HEK293 (cell line): ENCODE data around the gene RRH.

ENCODE experiments used
- CTCF ChIA-PET: fragments of 350-600 bp; formaldehyde crosslinking; extraction: SDS; loops from one replicate; lab custom pipeline; 2021; ENCODE audit warnings: antibody characterized with exemption; lab: Yijun Ruan, JAX
- POLR2A ChIA-PET: fragments of 300-600 bp; formaldehyde crosslinking; extraction: SDS; loops from one replicate; lab custom pipeline; 2020; ENCODE audit warnings: antibody characterized with exemption, inconsistent platforms; lab: Yijun Ruan, JAX
- H3K27ac ChIP-seq: fragments of 200-500 bp; sonication (Bioruptor generic); 2 replicates; pipeline ENCODE4 v1.5.1; 2014; ENCODE audit warnings: low read depth, low read length, control low read depth, inconsistent platforms; ENCODE audit errors: extremely low read depth
- H3K36me3 ChIP-seq, 2 experiments: fragments of 200-500 bp in 1 of 2; sonication (Bioruptor generic) in 1 of 2; 1 replicate in 1 of 2; 2 replicates in 1 of 2; pipeline ENCODE4 v1.5.1; 2014 to 2017; ENCODE audit warnings: inconsistent platforms in 2 of 2, low read length in 2 of 2; ENCODE audit not compliant: control insufficient read depth in 2 of 2, insufficient read depth in 1 of 2
- H3K4me1 ChIP-seq: fragments of 200-500 bp; sonication (Bioruptor generic); 2 replicates; pipeline ENCODE4 v1.5.1; 2014; ENCODE audit warnings: mild to moderate bottlenecking, low read length, inconsistent platforms; ENCODE audit not compliant: control insufficient read depth, insufficient read depth
- H3K4me3 ChIP-seq: 2 replicates; pipeline ENCODE4 v1.5.1; 2011; ENCODE audit warnings: low read depth, mild to moderate bottlenecking, control low read depth, low read length, moderate library complexity
- H3K9me3 ChIP-seq: fragments of 200-500 bp; sonication (Bioruptor generic); 2 replicates; pipeline ENCODE4 v1.5.1; 2014; ENCODE audit warnings: low read depth, low read length, inconsistent platforms; ENCODE audit not compliant: control insufficient read depth, insufficient read depth
- GLI2 ChIP-seq: fragments of 450-650 bp; formaldehyde crosslinking; IDR thresholded peaks from 2 replicates; pipeline ENCODE4; 2017; ENCODE audit warnings: missing biosample characterization, missing genetic modification characterization, low read depth, borderline replicate concordance
- KLF16 ChIP-seq: fragments of 450-650 bp; formaldehyde crosslinking; IDR thresholded peaks from 2 replicates; pipeline ENCODE4 v1.5.1; 2017; ENCODE audit warnings: missing biosample characterization, missing genetic modification characterization
- KLF8 ChIP-seq: fragments of 450-650 bp; formaldehyde crosslinking; IDR thresholded peaks from 2 replicates; pipeline ENCODE4 v1.5.1; 2016; ENCODE audit warnings: missing biosample characterization, missing genetic modification characterization
- SCRT1 ChIP-seq: fragments of 450-650 bp; formaldehyde crosslinking; IDR thresholded peaks from 2 replicates; pipeline ENCODE4 v1.5.1; 2016; ENCODE audit warnings: missing biosample characterization, missing genetic modification characterization, borderline replicate concordance
- ZBTB20 ChIP-seq: fragments of 450-650 bp; formaldehyde crosslinking; IDR thresholded peaks from 2 replicates; pipeline ENCODE4 v1.5.1; 2016; ENCODE audit warnings: missing biosample characterization, missing genetic modification characterization
- ZBTB48 ChIP-seq: fragments of 450-650 bp; formaldehyde crosslinking; IDR thresholded peaks from 2 replicates; pipeline ENCODE4 v1.5.1; 2016; ENCODE audit warnings: missing biosample characterization, missing genetic modification characterization
- ZFP37 ChIP-seq: fragments of 450-650 bp; formaldehyde crosslinking; IDR thresholded peaks from 2 replicates; pipeline ENCODE4 v1.5.1; 2016; ENCODE audit warnings: missing biosample characterization, missing genetic modification characterization
- ZFP69B ChIP-seq: fragments of 450-650 bp; formaldehyde crosslinking; IDR thresholded peaks from 2 replicates; pipeline ENCODE4 v1.5.1; 2016; ENCODE audit warnings: missing biosample characterization, missing genetic modification characterization
- ZIC2 ChIP-seq: fragments of 450-650 bp; formaldehyde crosslinking; IDR thresholded peaks from 2 replicates; pipeline ENCODE4 v1.5.1; 2016; ENCODE audit warnings: missing biosample characterization, missing genetic modification characterization
- ZNF10 ChIP-seq: fragments of 450-650 bp; formaldehyde crosslinking; IDR thresholded peaks from 2 replicates; pipeline ENCODE4 v1.5.1; 2017; ENCODE audit warnings: missing biosample characterization, missing genetic modification characterization
- ZNF121 ChIP-seq: fragments of 450-650 bp; formaldehyde crosslinking; IDR thresholded peaks from 2 replicates; pipeline ENCODE4 v1.5.1; 2016; ENCODE audit warnings: missing biosample characterization, missing genetic modification characterization
- ZNF16 ChIP-seq: fragments of 450-650 bp; formaldehyde crosslinking; IDR thresholded peaks from 2 replicates; pipeline ENCODE4 v1.5.1; 2016; ENCODE audit warnings: low read depth, missing biosample characterization, missing genetic modification characterization
- ZNF292 ChIP-seq: fragments of 450-650 bp; formaldehyde crosslinking; IDR thresholded peaks from 2 replicates; pipeline ENCODE4 v1.5.1; 2016; ENCODE audit warnings: low read depth, missing biosample characterization, missing genetic modification characterization, borderline replicate concordance
- ZNF404 ChIP-seq: fragments of 450-650 bp; formaldehyde crosslinking; IDR thresholded peaks from 2 replicates; pipeline ENCODE4 v1.5.1; 2017; ENCODE audit warnings: missing biosample characterization, missing genetic modification characterization
- ZNF654 ChIP-seq: fragments of 450-650 bp; formaldehyde crosslinking; IDR thresholded peaks from 2 replicates; pipeline ENCODE4 v1.5.1; 2016; ENCODE audit warnings: low read depth, missing biosample characterization, missing genetic modification characterization
- ZNF660 ChIP-seq: fragments of 450-650 bp; IDR thresholded peaks from 2 replicates; pipeline ENCODE4 v1.5.1; 2018; ENCODE audit warnings: missing biosample characterization, mild to moderate bottlenecking, missing genetic modification characterization
- ZNF664 ChIP-seq: fragments of 450-650 bp; formaldehyde crosslinking; IDR thresholded peaks from 2 replicates; pipeline ENCODE4 v1.5.1; 2016; ENCODE audit warnings: missing biosample characterization, missing genetic modification characterization
- ZNF707 ChIP-seq: fragments of 450-650 bp; formaldehyde crosslinking; IDR thresholded peaks from 2 replicates; pipeline ENCODE4 v1.5.1; 2016; ENCODE audit warnings: missing biosample characterization, missing genetic modification characterization
- ZNF843 ChIP-seq: fragments of 450-650 bp; formaldehyde crosslinking; IDR thresholded peaks from 2 replicates; pipeline ENCODE4 v1.5.1; 2016; ENCODE audit warnings: missing biosample characterization, missing genetic modification characterization
- TF ChIP-seq, protein P1 (sequence below): fragments of 450-650 bp; formaldehyde crosslinking; IDR thresholded peaks from 2 replicates; pipeline ENCODE4; 2016; ENCODE audit warnings: missing biosample characterization, missing genetic modification characterization
- TF ChIP-seq, protein P2 (sequence below): fragments of 450-650 bp; formaldehyde crosslinking; IDR thresholded peaks from 2 replicates; pipeline ENCODE4 v1.5.1; 2016; ENCODE audit warnings: missing biosample characterization, missing genetic modification characterization, borderline replicate concordance
- TF ChIP-seq, protein P3 (sequence below): fragments of 450-650 bp; formaldehyde crosslinking; IDR thresholded peaks from 2 replicates; pipeline ENCODE4 v1.5.1; 2016; ENCODE audit warnings: missing biosample characterization, missing genetic modification characterization
- TF ChIP-seq, protein P4 (sequence below): fragments of 450-650 bp; formaldehyde crosslinking; IDR thresholded peaks from 2 replicates; pipeline ENCODE4 v1.5.1; 2016; ENCODE audit warnings: missing biosample characterization, missing genetic modification characterization

Gene RRH

DNA sequence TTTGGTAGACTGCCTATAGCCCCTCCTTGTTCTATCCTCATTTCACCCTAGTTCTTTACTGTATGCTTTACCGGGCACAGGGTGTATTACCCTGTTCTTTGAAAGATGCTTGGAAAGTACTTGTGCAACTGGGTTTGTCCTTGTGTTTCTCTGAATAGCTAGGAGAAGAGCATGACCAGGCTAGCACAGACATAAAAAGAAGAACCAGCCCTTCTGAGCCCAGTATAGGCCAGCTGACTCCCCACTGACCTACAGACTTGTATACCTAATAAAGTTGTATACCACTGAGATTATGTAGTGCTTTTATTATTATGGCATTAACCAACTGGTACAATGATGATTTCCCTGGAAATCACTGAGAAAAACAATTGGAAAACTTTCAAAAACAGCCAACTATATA, 40.9 kb upstream of the RRH start:
- ChIA-PET CTCF (no interaction called here), POLR2A (no interaction called here)
- no peaks in the 10 kb centered on the region for H3K9me3 ChIP-seq
- no peak for TF ChIP-seq KLF16 (tag by site-specific recombination)
- TF ChIP-seq ZIC2 = no peak
- TF ChIP-seq ZNF404 = no peak
- no peak for TF ChIP-seq ZFP69B (tag by site-specific recombination)
- TF ChIP-seq ZFP37 (tag by site-specific recombination) = no peak
- no peak for TF ChIP-seq ZNF664
- TF ChIP-seq, protein P1, sequence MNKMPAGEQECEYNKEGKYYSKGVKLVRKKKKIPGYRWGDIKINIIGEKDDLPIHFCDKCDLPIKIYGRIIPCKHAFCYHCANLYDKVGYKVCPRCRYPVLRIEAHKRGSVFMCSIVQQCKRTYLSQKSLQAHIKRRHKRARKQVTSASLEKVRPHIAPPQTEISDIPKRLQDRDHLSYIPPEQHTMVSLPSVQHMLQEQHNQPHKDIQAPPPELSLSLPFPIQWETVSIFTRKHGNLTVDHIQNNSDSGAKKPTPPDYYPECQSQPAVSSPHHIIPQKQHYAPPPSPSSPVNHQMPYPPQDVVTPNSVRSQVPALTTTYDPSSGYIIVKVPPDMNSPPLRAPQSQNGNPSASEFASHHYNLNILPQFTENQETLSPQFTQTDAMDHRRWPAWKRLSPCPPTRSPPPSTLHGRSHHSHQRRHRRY = no peak
- no peak for TF ChIP-seq ZNF707 (tag by site-specific recombination)
- no peak for TF ChIP-seq ZNF10
- TF ChIP-seq ZNF292 (tag by site-specific recombination) = no peak
- TF ChIP-seq SCRT1 (tag by site-specific recombination) = no peak
- TF ChIP-seq ZNF16 (tag by site-specific recombination) = no peak
- TF ChIP-seq, protein P2, sequence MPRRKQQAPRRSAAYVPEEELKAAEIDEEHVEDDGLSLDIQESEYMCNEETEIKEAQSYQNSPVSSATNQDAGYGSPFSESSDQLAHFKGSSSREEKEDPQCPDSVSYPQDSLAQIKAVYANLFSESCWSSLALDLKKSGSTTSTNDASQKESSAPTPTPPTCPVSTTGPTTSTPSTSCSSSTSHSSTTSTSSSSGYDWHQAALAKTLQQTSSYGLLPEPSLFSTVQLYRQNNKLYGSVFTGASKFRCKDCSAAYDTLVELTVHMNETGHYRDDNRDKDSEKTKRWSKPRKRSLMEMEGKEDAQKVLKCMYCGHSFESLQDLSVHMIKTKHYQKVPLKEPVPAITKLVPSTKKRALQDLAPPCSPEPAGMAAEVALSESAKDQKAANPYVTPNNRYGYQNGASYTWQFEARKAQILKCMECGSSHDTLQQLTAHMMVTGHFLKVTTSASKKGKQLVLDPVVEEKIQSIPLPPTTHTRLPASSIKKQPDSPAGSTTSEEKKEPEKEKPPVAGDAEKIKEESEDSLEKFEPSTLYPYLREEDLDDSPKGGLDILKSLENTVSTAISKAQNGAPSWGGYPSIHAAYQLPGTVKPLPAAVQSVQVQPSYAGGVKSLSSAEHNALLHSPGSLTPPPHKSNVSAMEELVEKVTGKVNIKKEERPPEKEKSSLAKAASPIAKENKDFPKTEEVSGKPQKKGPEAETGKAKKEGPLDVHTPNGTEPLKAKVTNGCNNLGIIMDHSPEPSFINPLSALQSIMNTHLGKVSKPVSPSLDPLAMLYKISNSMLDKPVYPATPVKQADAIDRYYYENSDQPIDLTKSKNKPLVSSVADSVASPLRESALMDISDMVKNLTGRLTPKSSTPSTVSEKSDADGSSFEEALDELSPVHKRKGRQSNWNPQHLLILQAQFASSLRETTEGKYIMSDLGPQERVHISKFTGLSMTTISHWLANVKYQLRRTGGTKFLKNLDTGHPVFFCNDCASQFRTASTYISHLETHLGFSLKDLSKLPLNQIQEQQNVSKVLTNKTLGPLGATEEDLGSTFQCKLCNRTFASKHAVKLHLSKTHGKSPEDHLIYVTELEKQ = no peak
- no peak for TF ChIP-seq ZNF654 (tag by site-specific recombination)
- no peak for TF ChIP-seq GLI2
- no peak for TF ChIP-seq ZBTB48
- no peak for TF ChIP-seq ZBTB20 (tag by site-specific recombination)
- TF ChIP-seq, protein P3, sequence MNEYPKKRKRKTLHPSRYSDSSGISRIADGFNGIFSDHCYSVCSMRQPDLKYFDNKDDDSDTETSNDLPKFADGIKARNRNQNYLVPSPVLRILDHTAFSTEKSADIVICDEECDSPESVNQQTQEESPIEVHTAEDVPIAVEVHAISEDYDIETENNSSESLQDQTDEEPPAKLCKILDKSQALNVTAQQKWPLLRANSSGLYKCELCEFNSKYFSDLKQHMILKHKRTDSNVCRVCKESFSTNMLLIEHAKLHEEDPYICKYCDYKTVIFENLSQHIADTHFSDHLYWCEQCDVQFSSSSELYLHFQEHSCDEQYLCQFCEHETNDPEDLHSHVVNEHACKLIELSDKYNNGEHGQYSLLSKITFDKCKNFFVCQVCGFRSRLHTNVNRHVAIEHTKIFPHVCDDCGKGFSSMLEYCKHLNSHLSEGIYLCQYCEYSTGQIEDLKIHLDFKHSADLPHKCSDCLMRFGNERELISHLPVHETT (tag by site-specific recombination) = no peak
- no peak for TF ChIP-seq ZNF843 (tag by site-specific recombination)
- TF ChIP-seq KLF8 = no peak
- TF ChIP-seq, all 188 proteins: peak for 0
- Histone ChIP-seq H3K4me1 (no peaks in the 10 kb centered on the region), H3K27ac (no peak overlapping the region), H3K36me3 (no peaks in the 10 kb centered on the region), H3K4me3 (no peak overlapping the region)

DNA sequence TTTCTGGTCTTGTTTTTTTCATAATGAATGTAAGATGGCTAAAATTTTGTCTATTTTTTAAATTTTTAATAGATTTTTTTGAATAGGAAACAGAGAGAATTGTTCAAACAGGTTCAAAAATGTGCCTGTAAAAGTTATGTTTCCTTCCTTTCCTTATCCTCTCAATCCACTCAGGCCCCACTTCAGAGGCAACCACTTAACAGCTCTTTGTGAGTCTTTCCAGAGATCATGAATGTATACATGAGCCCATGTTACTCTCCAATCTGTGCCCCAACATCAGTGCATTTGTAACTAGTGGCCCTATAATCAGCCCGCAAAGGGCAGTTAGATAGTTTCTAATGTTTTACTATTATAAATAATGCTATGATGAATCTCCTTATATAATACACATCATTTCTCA, 40.0 kb upstream of the RRH start:
- POLR2A ChIA-PET = no interaction called here
- no peaks in the 10 kb centered on the region for H3K9me3 ChIP-seq
- no peak for TF ChIP-seq KLF8
- TF ChIP-seq ZNF121 (tag by site-specific recombination) = no peak
- TF ChIP-seq, protein P4, sequence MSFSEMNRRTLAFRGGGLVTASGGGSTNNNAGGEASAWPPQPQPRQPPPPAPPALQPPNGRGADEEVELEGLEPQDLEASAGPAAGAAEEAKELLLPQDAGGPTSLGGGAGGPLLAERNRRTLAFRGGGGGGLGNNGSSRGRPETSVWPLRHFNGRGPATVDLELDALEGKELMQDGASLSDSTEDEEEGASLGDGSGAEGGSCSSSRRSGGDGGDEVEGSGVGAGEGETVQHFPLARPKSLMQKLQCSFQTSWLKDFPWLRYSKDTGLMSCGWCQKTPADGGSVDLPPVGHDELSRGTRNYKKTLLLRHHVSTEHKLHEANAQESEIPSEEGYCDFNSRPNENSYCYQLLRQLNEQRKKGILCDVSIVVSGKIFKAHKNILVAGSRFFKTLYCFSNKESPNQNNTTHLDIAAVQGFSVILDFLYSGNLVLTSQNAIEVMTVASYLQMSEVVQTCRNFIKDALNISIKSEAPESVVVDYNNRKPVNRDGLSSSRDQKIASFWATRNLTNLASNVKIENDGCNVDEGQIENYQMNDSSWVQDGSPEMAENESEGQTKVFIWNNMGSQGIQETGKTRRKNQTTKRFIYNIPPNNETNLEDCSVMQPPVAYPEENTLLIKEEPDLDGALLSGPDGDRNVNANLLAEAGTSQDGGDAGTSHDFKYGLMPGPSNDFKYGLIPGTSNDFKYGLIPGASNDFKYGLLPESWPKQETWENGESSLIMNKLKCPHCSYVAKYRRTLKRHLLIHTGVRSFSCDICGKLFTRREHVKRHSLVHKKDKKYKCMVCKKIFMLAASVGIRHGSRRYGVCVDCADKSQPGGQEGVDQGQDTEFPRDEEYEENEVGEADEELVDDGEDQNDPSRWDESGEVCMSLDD (tag by site-specific recombination) = no peak
- TF ChIP-seq ZNF660 = no peak
- no peaks in the 10 kb centered on the region for H3K36me3 ChIP-seq
- no peak overlapping the region for H3K4me3 ChIP-seq
- CTCF ChIA-PET = no interaction called here
- H3K27ac ChIP-seq = no peak overlapping the region
- no peaks in the 10 kb centered on the region for H3K4me1 ChIP-seq
